Hematopoietic multipotent progenitor cell treated with erythropoietin and hydrocortisone succinate and interleukin-3 and kit ligand, for 4 days (in vitro differentiated cells): ENCODE results near the gene ZNF638.
A peak's percentile ranks its signal among the peaks of the same experiment; 100 is the strongest.
"Not testable (repeated sequence)": the region's sequence is repeated elsewhere in the genome, so short reads cannot be mapped to it uniquely, and the experiment has no call there.

Experiments
- DNase-seq: peaks from one replicate; pipeline ENCODE4 v3.0.0-alpha.2; 2015

ZNF638 gene, protein sequence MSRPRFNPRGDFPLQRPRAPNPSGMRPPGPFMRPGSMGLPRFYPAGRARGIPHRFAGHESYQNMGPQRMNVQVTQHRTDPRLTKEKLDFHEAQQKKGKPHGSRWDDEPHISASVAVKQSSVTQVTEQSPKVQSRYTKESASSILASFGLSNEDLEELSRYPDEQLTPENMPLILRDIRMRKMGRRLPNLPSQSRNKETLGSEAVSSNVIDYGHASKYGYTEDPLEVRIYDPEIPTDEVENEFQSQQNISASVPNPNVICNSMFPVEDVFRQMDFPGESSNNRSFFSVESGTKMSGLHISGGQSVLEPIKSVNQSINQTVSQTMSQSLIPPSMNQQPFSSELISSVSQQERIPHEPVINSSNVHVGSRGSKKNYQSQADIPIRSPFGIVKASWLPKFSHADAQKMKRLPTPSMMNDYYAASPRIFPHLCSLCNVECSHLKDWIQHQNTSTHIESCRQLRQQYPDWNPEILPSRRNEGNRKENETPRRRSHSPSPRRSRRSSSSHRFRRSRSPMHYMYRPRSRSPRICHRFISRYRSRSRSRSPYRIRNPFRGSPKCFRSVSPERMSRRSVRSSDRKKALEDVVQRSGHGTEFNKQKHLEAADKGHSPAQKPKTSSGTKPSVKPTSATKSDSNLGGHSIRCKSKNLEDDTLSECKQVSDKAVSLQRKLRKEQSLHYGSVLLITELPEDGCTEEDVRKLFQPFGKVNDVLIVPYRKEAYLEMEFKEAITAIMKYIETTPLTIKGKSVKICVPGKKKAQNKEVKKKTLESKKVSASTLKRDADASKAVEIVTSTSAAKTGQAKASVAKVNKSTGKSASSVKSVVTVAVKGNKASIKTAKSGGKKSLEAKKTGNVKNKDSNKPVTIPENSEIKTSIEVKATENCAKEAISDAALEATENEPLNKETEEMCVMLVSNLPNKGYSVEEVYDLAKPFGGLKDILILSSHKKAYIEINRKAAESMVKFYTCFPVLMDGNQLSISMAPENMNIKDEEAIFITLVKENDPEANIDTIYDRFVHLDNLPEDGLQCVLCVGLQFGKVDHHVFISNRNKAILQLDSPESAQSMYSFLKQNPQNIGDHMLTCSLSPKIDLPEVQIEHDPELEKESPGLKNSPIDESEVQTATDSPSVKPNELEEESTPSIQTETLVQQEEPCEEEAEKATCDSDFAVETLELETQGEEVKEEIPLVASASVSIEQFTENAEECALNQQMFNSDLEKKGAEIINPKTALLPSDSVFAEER (N-terminal part only)

GRCh38 chr2:71331581-71332434 lies at the start of gene ZNF638:
Gene ZNF638 (plus strand): TSS chr2:71331782. CDS start chr2:71348955, 17,173 bp downstream.
- DNase-seq = peak; percentile 97

GRCh38 chr2:71281950-71282349 lies 49.6 kb upstream of the ZNF638 start:
- no peak for DNase-seq

GRCh38 chr2:71282493-71282892 lies 49.1 kb upstream of the ZNF638 start:
- peak; percentile 39 for DNase-seq

DNA sequence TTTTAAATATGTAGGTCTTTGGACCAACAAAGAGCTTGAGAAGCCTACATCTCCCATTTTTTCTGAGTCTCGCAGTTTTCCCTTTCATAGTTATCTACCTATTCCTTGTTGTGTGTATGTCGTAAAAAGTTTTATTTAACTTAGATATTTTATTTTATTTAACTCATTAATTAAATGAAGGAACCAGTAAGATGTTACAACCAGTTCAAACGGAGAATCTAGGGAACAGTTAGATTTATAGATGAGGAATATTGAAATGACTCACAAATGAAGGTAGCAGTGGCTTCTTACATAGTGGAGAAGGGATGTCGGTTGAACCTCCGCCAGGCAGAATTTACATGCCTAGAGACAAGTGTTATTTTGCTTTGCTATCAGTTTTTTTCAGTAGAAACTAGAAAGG lies 48.5 kb upstream of the ZNF638 start:
- no peak for DNase-seq

DNA sequence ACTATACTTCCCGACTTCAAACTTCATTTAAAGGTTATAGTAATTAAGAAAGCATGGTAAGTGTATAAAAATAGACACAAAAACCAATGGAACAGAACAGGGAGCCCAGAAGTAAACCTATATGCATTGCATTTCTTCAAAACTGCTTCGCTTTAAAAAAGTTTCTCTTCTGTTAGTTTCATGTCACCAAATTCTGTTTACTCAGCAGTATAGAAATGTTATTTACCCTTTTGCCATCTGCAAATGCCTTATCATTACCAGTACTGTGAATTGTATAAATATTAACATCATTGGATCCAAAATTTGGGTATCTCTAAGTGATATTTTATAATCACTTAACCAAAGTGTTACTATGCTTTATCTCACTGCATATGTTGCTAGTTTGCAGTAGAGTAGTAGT lies 45.9 kb upstream of the ZNF638 start:
- no peak for DNase-seq

DNA sequence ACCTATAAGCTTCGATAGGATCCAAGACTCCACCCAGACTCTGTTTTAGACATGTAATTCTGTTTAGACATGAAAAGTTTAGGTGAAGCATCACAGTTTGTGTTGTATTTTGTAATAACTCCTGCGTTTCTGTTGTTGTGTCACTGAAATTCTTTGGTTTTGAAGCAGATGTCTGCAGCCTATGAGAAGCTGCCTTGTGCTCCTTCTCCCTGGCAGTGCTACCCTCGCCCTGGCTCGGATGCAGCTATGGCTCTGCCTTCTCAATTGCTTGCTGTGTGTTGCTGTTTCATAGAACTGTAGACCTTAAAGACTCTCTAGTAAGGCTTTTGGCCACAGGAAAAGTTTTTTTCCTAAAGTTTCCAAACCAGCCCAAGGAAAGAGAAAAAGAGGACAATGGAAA lies 40.2 kb upstream of the ZNF638 start:
- DNase-seq = no peak

DNA sequence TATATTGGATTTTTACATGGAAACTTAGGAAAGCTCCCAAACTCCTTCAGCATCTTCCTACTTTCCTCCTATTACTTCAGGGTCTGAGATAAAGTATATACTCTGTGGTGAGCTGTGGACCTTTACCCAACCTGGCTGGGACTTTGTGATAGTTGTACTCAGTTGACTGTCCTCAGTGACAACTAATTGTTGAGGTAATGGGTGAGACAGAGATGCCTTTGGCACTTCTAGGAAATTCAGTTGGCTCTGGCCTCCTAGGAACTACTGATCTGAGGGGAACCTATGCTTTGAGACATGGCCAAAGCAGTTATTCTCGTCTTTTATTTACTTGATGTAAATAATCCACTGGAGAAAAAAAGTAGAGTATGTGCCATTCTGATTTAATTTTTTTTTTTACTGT lies 39.4 kb upstream of the ZNF638 start:
- no peak for DNase-seq

DNA sequence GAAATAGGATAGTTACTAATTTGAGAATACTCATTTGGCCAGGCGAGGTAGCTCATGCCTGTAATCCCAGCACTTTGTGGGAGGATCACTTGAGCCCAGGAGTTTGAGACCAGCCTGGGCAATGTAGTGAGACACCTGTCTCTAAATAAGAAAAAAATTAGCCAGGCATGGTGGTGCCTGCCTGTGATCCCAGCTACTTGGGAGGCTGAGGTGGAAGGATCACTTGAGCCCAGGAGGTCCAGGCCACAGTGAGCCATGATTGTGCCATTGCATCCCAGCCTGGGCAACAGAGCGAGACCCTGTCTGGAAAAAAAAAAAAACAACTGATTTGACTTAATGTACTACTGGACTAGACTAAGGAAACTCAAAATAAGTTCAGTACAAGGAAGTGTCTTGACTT lies 32.7 kb upstream of the ZNF638 start:
- no peak for DNase-seq

DNA sequence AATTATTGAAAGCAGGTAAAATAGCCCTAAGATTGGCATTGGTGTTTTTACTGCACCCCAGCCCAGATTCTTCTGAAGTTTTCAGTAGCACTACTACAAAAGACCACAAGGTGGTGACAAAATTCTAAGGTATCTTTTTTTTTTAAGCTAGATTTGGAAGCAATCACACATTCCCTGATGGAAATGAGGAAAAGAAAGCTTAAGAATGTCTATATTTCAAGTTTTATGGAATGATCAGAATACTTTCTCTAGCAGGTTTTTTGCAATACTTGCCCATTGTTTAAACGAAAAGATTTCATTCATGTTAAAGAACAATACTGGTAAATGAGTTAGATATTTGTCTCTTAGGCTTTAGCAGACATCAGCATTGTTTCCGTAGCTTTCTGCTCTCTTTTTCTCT lies 32.1 kb upstream of the ZNF638 start:
- peak; percentile 65 for DNase-seq

DNA sequence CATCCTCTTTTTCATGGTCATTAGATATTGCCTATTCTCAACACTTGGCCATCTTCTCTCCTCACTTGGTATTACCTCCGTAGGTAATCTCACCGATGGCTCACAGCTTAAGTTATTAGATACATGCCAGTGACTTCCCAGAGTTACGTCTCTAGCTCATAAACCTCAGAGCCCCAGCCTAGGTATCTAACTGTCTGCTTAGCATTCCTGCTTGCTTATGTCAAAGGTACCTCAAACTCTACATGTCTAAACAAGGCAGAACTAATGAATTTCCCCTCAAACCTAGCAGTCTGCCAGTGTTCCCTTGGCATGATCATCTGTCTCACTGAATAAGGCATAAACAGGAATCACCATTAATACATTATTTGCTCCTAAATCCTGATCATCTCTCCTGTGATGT lies 27.7 kb upstream of the ZNF638 start:
- no peak for DNase-seq

DNA sequence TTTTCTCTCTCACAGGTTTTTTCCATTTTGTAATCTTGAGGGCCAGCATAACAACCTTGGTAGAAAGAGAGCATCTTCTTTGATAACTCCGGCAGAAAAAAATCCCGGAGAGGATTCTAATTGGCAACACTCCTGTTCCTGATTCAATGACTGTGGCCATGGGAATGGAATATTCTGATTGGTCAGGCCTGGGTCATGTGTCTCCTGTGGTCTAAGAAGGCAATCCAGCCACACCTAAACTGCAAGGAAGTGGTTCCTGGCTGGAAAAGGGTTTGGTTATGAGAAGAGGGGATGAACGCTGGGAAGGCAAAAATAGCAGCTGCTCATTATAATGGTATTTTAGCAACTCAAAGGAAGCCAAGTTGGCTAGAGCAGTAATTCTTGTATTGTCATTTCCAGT lies 24.8 kb upstream of the ZNF638 start:
- no peak for DNase-seq

DNA sequence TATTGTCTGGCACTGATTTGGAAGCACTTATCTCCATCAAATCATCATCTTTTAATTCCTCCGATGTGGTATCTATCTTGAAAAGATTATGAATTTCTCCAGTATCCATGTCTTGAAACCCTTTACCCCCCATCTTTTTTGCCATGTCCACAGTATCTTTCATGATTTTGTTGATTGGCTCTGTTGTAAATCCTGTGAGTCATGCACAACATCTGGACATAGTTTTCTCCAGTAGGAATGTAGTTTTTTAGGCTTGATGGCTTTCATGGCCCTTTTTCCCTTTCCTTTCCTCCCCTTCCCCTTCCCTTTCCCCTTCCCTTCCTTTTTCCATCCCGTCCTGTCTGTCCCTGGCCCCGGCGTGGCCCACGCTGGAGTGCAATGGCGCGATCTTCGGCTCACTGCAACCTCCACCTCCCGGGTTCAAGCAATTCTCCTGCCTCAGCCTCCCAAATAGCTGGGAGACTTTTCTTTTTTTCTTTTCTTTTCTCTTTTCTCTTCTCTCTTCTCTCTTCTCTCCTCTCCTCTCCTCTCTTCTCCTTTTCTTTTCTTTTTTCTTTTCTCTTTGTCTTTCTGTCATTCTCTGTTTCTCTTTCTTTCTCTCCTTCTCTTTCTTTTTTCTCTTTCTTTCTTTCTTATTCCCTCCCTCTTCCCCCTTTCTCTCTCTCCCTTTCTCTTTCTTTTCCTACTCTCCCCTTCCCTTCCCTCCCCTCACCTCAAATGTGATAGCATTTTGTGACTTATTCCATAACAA lies 18.4 kb upstream of the ZNF638 start:
- DNase-seq = no peak

DNA sequence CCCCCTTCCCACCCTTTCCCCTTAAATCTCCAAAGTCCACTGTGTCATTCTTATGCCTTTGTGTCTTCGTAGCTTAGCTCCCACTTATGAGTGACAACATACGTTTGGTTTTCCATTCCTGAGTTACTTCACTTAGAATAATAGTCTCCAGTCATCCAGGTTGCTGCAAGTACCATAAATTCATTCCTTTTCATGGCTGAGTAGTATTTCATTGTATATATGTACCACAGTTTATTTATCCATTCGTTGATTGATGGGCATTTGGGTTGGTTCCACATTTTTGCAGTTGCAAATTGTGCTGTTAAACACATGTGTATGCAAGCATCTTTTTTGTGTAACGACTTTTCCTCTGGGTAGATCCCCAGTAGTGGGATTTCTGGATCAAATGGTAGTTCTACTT lies 14.5 kb upstream of the ZNF638 start:
- no peak for DNase-seq

- DNase-seq = not testable (repeated sequence)
Observed at GRCh38 chr2:71317900-71318299, 13.7 kb upstream of the ZNF638 start.

DNA sequence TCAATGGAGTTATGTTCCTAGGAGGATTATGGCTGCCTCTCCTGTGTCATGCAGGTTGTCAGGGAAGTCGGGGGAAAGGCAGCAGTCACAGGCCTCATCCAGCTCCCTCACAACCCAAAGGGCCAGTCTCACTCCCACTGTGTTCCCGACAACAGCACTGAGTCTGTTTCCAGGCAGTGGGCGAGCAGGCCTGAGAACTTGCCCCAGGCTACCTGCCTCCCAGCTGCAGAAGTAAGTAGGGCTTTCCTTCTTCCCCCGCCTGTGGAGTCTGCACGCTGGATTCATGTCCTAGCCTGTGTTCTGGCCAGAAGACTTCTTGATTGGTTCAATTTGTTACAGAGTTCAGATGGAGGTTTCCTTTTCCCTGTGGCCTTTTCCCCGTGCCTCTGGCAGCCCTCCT lies 8.2 kb upstream of the ZNF638 start:
- DNase-seq = no peak

GRCh38 chr2:71326968-71327367 lies 4.6 kb upstream of the ZNF638 start:
- no peak for DNase-seq

DNA sequence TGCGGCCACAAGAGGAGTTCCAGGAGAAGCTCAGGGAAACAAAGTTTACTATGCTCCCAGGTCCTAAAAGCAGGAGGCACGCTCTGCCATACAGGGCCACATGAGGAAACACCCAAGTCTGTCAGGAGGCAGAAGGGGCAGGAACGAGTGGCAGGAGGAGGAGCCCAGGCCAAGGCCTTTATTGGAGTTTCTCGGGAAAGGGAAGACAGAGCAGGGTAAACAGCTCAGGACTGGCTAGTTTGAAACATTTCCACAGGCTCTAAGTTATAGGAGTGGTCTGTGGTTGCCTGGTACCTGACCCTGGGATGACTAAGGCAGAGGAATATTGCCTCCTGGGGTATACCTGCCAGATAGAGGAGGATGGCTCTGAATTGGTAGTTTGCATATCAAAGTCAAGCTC lies 3.7 kb upstream of the ZNF638 start:
- no peak for DNase-seq

GRCh38 chr2:71330155-71330554 lies 1.4 kb upstream of the ZNF638 start:
- no peak for DNase-seq

DNA sequence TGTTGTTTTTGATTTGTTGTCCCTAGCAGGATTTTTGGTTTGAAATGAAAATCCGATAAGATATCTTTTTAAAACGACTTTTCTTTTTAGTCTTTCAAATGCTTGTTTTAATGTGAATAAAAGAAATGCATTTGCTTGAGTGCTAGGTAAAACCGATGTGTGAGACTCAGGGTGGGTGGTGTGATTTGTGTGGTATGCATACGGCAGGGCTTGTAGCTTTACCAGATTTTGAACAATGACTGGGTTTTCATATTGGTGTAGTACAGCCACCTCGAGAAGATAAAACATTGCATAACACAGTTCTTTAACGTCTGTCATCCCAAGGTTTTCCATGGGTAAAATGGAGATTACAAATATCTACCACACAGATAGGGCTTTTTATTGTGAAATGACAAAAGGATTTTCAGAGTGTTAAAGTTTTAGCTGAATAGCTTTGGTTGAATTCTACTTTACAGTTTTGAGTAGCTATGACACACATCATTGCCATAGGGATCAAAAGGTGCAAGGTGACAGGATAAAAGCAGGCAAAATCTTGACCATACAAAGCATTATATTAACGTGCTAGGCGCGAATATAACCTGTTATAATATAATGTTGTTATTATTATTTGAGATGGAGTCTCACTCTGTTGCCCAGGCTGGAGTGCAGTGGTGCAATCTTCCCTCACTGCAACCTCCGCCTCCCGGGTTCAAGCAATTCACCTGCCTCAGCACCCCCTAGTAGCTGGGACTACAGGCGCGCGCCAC lies 824 bp upstream of the ZNF638 start:
- no peak for DNase-seq

DNA sequence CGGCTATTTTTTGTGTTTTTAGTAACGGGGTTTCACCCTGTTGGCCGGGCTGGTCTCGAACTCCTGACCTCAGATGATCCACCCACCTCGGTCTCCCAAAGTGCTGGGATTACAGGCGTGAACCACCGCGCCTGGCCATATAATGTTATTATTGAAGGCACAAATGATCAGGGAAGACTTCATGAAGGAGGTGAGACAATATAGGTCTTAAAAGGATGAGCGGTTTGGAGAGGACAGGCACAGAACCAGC lies 326 bp upstream of the ZNF638 start:
- DNase-seq = not testable (repeated sequence)

GRCh38 chr2:71332435-71332796 lies 834 bp downstream of the ZNF638 start:
- no peak for DNase-seq
